ENCODE results near the gene ELAVL1.

The ELAVL1 gene

GRCh38 chr19:7933411-7933810 is 72.0 kb downstream of the ELAVL1 start:
- H3K79me2 ChIP-seq (ENCODE audit: control insufficient read depth, insufficient read depth, low read length) = no peaks in the 10 kb centered on the region
- no peaks in the 10 kb centered on the region for H3K4me1 ChIP-seq (ENCODE audit: control insufficient read depth, low read depth, low read length)

GRCh38 chr19:7932930-7933300 is 72.5 kb downstream of the ELAVL1 start:
- no peak overlapping the region for H3K23ac ChIP-seq (ENCODE audit: low read length)
- WGBS (ENCODE audit: extremely low coverage, insufficient coverage, low lambda C conversion rate) = no CpG with 5 or more reads among the region's 10 CpGs
- no peaks in the 10 kb centered on the region for H3K79me1 ChIP-seq (ENCODE audit: low read length)
- H3K18ac ChIP-seq (ENCODE audit: low read length) = no peak overlapping the region
- no peaks in the 10 kb centered on the region for H3K27me3 ChIP-seq (ENCODE audit: insufficient read depth, low read length, poor library complexity)
- no peaks in the 10 kb centered on the region for H3K4me1 ChIP-seq (ENCODE audit: control insufficient read depth, low read depth, low read length)
- DNase-seq = no peak
- H3K4ac ChIP-seq (ENCODE audit: low read depth, low read length) = no peak overlapping the region
- no peaks in the 10 kb centered on the region for H3K79me2 ChIP-seq (ENCODE audit: control insufficient read depth, insufficient read depth, low read length)
- H2BK15ac ChIP-seq (replicated peaks; ENCODE audit: low read depth) = no peak overlapping the region
- H2BK5ac ChIP-seq (ENCODE audit: low read length) = no peak overlapping the region
- H4K8ac ChIP-seq (ENCODE audit: low read depth, low read length) = no peak overlapping the region
- no peak overlapping the region for H3K27ac ChIP-seq (ENCODE audit: low read depth, low read length)
- no peak overlapping the region for H2AK5ac ChIP-seq (ENCODE audit: low read length)
- H3K56ac ChIP-seq (ENCODE audit: low read length) = no peak overlapping the region
- no peak overlapping the region for H2BK120ac ChIP-seq (ENCODE audit: low read depth, low read length)
- no peak overlapping the region for H3K9ac ChIP-seq (ENCODE audit: low read length)
- H4K5ac ChIP-seq (ENCODE audit: low read length) = no peak overlapping the region
- H3K36me3 ChIP-seq (ENCODE audit: control insufficient read depth, insufficient read depth, low read length) = peaks cover 11% of the 10 kb centered on the region
- no peak overlapping the region for H3K4me3 ChIP-seq (ENCODE audit: low read length)
- no peak overlapping the region for H3K4me2 ChIP-seq (ENCODE audit: low read length)

More at GRCh38 chr19:7933411-7933810, 72.0 kb downstream of the ELAVL1 start:
- Histone ChIP-seq H3K4me3 (ENCODE audit: low read length) (no peak overlapping the region), H4K5ac (ENCODE audit: low read length) (no peak overlapping the region), H3K56ac (ENCODE audit: low read length) (no peak overlapping the region), H3K27me3 (ENCODE audit: insufficient read depth, low read length, poor library complexity) (no peaks in the 10 kb centered on the region), H3K79me1 (ENCODE audit: low read length) (no peaks in the 10 kb centered on the region), H4K8ac (ENCODE audit: low read depth, low read length) (no peak overlapping the region), H3K23ac (ENCODE audit: low read length) (no peak overlapping the region), H2BK5ac (ENCODE audit: low read length) (no peak overlapping the region), H3K4me2 (ENCODE audit: low read length) (no peak overlapping the region), H3K18ac (ENCODE audit: low read length) (no peak overlapping the region), H3K9ac (ENCODE audit: low read length) (no peak overlapping the region), H3K4ac (ENCODE audit: low read depth, low read length) (no peak overlapping the region), H2BK15ac (replicated peaks; ENCODE audit: low read depth) (no peak overlapping the region), H2BK120ac (ENCODE audit: low read depth, low read length) (no peak overlapping the region), H2AK5ac (ENCODE audit: low read length) (no peak overlapping the region), H3K27ac (ENCODE audit: low read depth, low read length) (no peak overlapping the region), H3K36me3 (ENCODE audit: control insufficient read depth, insufficient read depth, low read length) (peaks cover 11% of the 10 kb centered on the region)
- DNase-seq = no peak
- no CpG with 5 or more reads among the region's 14 CpGs for WGBS (ENCODE audit: extremely low coverage, insufficient coverage, low lambda C conversion rate)

GRCh38 chr19:7932276-7932929 is 73.0 kb downstream of the ELAVL1 start:
- no peaks in the 10 kb centered on the region for H3K4me1 ChIP-seq (ENCODE audit: control insufficient read depth, low read depth, low read length)
- no peak overlapping the region for H4K8ac ChIP-seq (ENCODE audit: low read depth, low read length)
- H3K27ac ChIP-seq (ENCODE audit: low read depth, low read length) = no peak overlapping the region
- H3K27me3 ChIP-seq (ENCODE audit: insufficient read depth, low read length, poor library complexity) = no peaks in the 10 kb centered on the region
- H2BK15ac ChIP-seq (replicated peaks; ENCODE audit: low read depth) = no peak overlapping the region
- no peak overlapping the region for H3K4me3 ChIP-seq (ENCODE audit: low read length)
- H2BK120ac ChIP-seq (ENCODE audit: low read depth, low read length) = no peak overlapping the region
- no peak for DNase-seq
- WGBS (ENCODE audit: extremely low coverage, insufficient coverage, low lambda C conversion rate) = no CpG with 5 or more reads among the region's 32 CpGs
- H2AK5ac ChIP-seq (ENCODE audit: low read length) = no peak overlapping the region
- no peaks in the 10 kb centered on the region for H3K79me2 ChIP-seq (ENCODE audit: control insufficient read depth, insufficient read depth, low read length)
- peaks cover 11% of the 10 kb centered on the region for H3K36me3 ChIP-seq (ENCODE audit: control insufficient read depth, insufficient read depth, low read length)
- H3K18ac ChIP-seq (ENCODE audit: low read length) = no peak overlapping the region
- no peak overlapping the region for H3K4me2 ChIP-seq (ENCODE audit: low read length)
- no peak overlapping the region for H3K9ac ChIP-seq (ENCODE audit: low read length)
- no peak overlapping the region for H3K4ac ChIP-seq (ENCODE audit: low read depth, low read length)
- H3K79me1 ChIP-seq (ENCODE audit: low read length) = no peaks in the 10 kb centered on the region
- no peak overlapping the region for H4K5ac ChIP-seq (ENCODE audit: low read length)
- no peak overlapping the region for H3K23ac ChIP-seq (ENCODE audit: low read length)
- no peak overlapping the region for H2BK5ac ChIP-seq (ENCODE audit: low read length)
- H3K56ac ChIP-seq (ENCODE audit: low read length) = no peak overlapping the region

GRCh38 chr19:7931221-7932061 is 74.0 kb downstream of the ELAVL1 start:
- Histone ChIP-seq H3K18ac (ENCODE audit: low read length) (no peak overlapping the region), H4K5ac (ENCODE audit: low read length) (no peak overlapping the region), H3K79me2 (ENCODE audit: control insufficient read depth, insufficient read depth, low read length) (no peaks in the 10 kb centered on the region), H3K4ac (ENCODE audit: low read depth, low read length) (no peak overlapping the region), H3K36me3 (ENCODE audit: control insufficient read depth, insufficient read depth, low read length) (peaks cover 11% of the 10 kb centered on the region), H2BK5ac (ENCODE audit: low read length) (no peak overlapping the region), H3K56ac (ENCODE audit: low read length) (no peak overlapping the region), H3K79me1 (ENCODE audit: low read length) (no peaks in the 10 kb centered on the region), H3K9ac (ENCODE audit: low read length) (no peak overlapping the region), H3K4me1 (ENCODE audit: control insufficient read depth, low read depth, low read length) (no peaks in the 10 kb centered on the region), H3K4me2 (ENCODE audit: low read length) (no peak overlapping the region), H3K27ac (ENCODE audit: low read depth, low read length) (no peak overlapping the region), H3K23ac (ENCODE audit: low read length) (no peak overlapping the region), H3K27me3 (ENCODE audit: insufficient read depth, low read length, poor library complexity) (no peaks in the 10 kb centered on the region), H3K4me3 (ENCODE audit: low read length) (no peak overlapping the region), H4K8ac (ENCODE audit: low read depth, low read length) (no peak overlapping the region), H2BK15ac (replicated peaks; ENCODE audit: low read depth) (no peak overlapping the region), H2BK120ac (ENCODE audit: low read depth, low read length) (no peak overlapping the region), H2AK5ac (ENCODE audit: low read length) (no peak overlapping the region)
- no CpG with 5 or more reads among the region's 36 CpGs for WGBS (ENCODE audit: extremely low coverage, insufficient coverage, low lambda C conversion rate)
- no peak for DNase-seq

- H2BK15ac ChIP-seq (replicated peaks; ENCODE audit: low read depth) = no peak overlapping the region
- H4K8ac ChIP-seq (ENCODE audit: low read depth, low read length) = no peak overlapping the region
- no peaks in the 10 kb centered on the region for H3K4me1 ChIP-seq (ENCODE audit: control insufficient read depth, low read depth, low read length)
- H3K4me3 ChIP-seq (ENCODE audit: low read length) = no peak overlapping the region
- H3K4ac ChIP-seq (ENCODE audit: low read depth, low read length) = no peak overlapping the region
- H2BK120ac ChIP-seq (ENCODE audit: low read depth, low read length) = no peak overlapping the region
- no peak for DNase-seq
- WGBS (ENCODE audit: extremely low coverage, insufficient coverage, low lambda C conversion rate) = no CpG with 5 or more reads among the region's 7 CpGs
- no peak overlapping the region for H4K5ac ChIP-seq (ENCODE audit: low read length)
- H3K4me2 ChIP-seq (ENCODE audit: low read length) = no peak overlapping the region
- H3K27me3 ChIP-seq (ENCODE audit: insufficient read depth, low read length, poor library complexity) = no peaks in the 10 kb centered on the region
- peaks cover 11% of the 10 kb centered on the region for H3K36me3 ChIP-seq (ENCODE audit: control insufficient read depth, insufficient read depth, low read length)
- H3K27ac ChIP-seq (ENCODE audit: low read depth, low read length) = no peak overlapping the region
- H2AK5ac ChIP-seq (ENCODE audit: low read length) = no peak overlapping the region
- no peak overlapping the region for H3K23ac ChIP-seq (ENCODE audit: low read length)
- H3K56ac ChIP-seq (ENCODE audit: low read length) = no peak overlapping the region
- H3K9ac ChIP-seq (ENCODE audit: low read length) = no peak overlapping the region
- H3K18ac ChIP-seq (ENCODE audit: low read length) = no peak overlapping the region
- no peaks in the 10 kb centered on the region for H3K79me2 ChIP-seq (ENCODE audit: control insufficient read depth, insufficient read depth, low read length)
- no peak overlapping the region for H2BK5ac ChIP-seq (ENCODE audit: low read length)
- H3K79me1 ChIP-seq (ENCODE audit: low read length) = no peaks in the 10 kb centered on the region
These were observed 74.7 kb downstream of the ELAVL1 start for GRCh38 chr19:7930765-7931164.

Measured in mesendoderm (in vitro differentiated cells).